DMS53 treated with DMSO at 0.1 percent for 48 hours (cell line): ENCODE results near the gene GTPBP1.
A peak's percentile ranks its signal among the peaks of the same experiment; 100 is the strongest.

ENCODE experiments used
- DNase-seq: peaks from one replicate; lab custom pipeline; 2025; ENCODE audit not compliant: unreplicated experiment; lab: John Stamatoyannopoulos, UW

The GTPBP1 gene

GRCh38 chr22:38700789-38701628 is 4.7 kb upstream of the GTPBP1 start, which contains the start of gene JOSD1:
TSS of gene JOSD1 (minus strand) at chr22:38700943. CDS start at chr22:38699987, 956 bp downstream.
- DNase-seq, result peak; percentile 51

- DNase-seq, result no peak
Observed at GRCh38 chr22:38704654-38705234, 1.0 kb upstream of the GTPBP1 start.

GRCh38 chr22:38706101-38706900 is 557 bp downstream of the GTPBP1 start:
- DNase-seq, result no peak

DNA sequence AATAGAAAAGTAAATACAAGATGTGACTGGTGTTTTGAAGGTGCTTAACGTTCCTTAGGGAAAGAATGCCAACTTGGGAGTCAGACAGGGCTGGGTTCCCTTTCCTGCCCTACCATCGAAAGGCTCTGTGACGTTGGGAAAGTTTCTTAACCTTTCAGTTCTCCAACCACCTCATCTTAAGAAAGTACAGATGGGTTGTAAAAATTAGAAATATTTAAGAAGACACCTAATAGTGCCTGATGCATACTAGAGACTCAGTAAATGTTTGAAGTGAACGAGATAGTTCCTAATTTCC is 1.1 kb downstream of the GTPBP1 start:
- DNase-seq, result no peak

DNA sequence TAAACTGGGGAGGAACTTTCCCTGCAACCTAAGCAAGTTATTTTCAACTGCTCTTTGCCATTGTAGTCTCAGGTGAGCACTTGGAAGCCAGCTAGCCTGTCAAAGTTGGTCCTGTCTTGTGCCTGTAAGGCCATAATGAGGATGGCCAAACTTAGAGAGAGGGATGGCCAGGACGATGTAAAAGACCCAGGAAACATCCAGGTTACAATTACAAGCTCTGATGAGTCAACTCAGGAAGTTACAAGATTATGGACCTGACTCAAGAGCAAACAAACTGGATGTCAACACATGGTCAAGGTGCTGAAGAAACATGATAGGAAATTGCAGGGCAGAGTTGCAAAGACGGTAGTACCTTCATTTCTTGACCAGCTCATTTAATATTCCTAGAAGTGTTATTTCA is 1.6 kb downstream of the GTPBP1 start:
- peak; percentile 34 for DNase-seq

GRCh38 chr22:38707984-38708383 is 2.2 kb downstream of the GTPBP1 start:
- no peak for DNase-seq

DNA sequence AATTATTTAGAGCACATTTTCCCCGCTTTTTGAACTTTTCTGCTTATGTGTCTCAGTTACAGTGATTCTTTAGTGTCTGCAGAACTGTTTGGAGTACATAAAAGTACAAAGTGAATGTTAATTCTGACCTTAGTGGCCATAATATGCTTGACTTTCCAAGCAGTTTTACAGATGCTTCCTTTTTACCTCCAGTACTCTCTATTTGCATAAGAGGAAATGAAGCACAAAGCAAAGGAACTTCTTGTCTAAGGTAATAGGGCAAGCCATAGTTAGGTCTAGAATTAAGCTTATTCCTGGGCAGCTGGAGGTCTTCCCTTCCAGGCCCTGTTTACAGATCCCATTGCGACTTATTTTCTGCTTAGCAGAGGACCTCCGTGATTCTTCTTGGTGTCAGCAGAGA is 3.6 kb downstream of the GTPBP1 start:
- DNase-seq, result no peak

GRCh38 chr22:38710351-38710750 is 4.6 kb downstream of the GTPBP1 start:
- no peak for DNase-seq

DNA sequence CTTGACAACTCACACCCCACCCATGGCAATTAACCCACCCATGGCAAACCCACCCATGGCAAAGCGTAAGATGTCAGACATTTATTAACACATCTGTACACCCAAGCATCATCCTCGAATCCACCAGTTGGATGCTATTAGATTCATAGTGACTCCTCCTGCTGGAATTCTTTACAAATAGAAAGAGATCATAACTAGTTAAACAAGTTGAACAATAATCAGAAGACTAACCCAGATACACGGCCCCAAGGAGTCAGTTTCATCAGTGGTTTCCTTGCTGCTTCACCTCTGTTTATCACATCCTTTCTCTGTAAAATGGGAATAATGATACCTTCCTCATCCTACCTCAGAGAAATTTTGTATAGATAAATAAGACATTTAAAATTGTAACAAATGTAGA is 5.1 kb downstream of the GTPBP1 start:
- DNase-seq, result no peak

DNA sequence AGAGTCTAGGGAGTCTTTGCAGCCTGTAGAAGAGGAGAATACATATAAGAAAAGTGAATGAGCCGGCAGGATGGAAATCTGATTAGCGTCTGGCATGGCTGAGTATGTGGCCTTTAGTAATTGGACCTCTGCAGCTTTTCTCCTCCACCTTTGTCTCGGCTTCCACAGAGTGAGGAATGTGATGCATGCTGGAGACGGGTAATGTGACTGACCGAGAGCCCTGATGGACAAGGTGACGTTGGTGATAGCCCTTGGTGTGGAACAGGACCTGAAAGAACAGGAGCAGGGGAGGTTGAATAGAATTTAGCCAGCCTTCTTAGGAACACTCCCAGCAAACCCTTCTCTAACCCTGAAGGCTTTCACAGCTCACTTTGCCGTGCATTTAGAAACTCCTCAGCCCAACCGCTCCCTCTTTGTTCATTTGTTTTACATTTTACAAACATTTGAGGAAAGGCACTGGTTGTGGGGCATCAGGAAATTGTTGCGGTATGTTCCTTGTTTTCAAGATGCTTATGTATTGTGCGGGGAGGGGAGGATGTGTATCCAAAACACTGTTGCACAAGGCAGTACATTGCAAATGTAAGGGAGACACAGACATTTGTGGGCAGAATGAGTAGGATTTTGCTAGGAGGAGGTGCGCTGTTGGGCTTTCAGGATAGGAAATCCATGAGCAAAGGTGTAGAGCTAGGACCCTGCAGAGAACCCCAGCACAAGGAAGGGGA is 6.9 kb downstream of the GTPBP1 start:
- no peak for DNase-seq

DNA sequence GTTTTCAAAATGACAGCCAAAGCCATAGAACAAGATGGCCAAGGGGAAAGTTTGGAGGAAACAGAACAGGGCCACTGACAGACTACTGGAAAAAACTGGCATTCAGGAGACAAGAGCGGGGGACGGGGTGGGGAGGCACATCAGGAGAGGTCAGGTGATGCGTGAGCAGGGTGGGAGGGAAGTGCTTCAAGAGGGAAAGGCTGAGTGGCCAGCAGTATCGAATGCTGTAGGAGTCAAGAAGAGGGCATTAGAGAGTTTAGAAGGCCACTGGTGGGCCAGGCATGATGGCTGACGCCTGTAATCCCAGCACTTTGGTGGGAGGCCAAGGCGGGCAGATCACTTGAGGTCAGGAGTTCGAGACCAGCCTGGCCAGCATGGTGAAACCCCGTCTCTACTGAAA is 8.2 kb downstream of the GTPBP1 start:
- no peak for DNase-seq

- DNase-seq, result no peak
Observed at GRCh38 chr22:38715176-38715764, 9.5 kb downstream of the GTPBP1 start.

DNA sequence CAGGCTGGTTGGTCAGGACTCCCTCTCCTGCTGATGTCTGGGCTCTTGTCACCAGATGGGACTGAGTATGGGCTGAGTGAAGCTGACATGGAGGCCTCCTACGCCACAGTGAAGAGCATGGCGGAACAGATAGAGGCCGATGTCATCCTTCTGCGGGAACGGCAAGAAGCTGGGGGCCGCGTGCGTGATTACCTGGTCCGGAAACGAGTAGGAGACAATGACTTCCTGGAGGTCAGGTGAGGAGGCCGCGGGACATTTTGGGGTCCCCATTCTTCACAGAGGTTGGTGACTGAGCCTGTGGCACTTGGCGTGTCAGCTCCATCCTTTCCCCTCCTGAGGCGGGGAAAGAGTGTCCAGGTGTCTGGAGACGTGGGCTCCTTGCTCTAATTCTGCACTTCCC is 10.1 kb downstream of the GTPBP1 start:
- DNase-seq, result no peak

- DNase-seq, result no peak
Observed at GRCh38 chr22:38716271-38716670, 10.5 kb downstream of the GTPBP1 start.

- no peak for DNase-seq
Observed at GRCh38 chr22:38716826-38717225, 11.1 kb downstream of the GTPBP1 start.

DNA sequence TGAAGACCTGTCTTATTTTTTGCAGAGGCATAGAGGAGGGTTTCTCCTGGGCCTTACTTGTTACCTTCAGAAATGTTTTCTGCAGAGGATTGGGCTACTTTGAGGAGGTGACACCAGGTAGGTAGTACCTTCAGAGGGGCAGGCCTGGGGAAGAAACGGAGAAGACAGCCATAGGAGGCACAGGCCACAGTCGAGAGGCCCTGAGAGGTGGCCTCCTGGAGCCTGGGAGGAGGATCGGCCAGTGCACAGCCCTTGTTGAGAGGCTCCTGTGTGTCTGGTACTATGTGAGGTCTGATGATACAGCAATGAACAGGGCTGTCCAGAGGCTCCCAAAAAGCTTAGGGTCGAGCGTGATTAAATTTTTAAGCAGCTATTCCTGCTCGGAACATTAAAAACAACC is 11.5 kb downstream of the GTPBP1 start:
- DNase-seq, result no peak

- DNase-seq, result peak; percentile 64
Observed at GRCh38 chr22:38718414-38718813, 12.7 kb downstream of the GTPBP1 start.

- DNase-seq, result no peak
Observed at GRCh38 chr22:38719196-38719595, 13.5 kb downstream of the GTPBP1 start.

DNA sequence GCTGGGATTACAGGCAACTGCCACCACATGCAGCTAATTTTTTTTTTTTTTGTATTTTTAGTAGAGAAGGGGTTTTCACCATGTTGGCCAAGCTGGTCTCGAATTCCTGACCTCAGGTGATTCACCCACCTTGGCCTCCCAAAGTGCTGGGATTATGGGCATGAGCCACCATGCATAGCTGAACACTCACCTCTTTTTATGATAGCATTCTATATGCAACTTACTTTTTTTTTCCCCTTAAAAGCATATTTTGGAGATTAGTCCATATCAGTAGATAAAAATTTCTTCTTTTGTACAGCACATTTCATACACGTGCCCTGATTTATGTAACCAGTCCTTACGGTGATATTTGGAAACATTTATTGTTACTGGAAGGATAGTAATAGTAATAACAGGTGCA is 14.6 kb downstream of the GTPBP1 start:
- no peak for DNase-seq

DNA sequence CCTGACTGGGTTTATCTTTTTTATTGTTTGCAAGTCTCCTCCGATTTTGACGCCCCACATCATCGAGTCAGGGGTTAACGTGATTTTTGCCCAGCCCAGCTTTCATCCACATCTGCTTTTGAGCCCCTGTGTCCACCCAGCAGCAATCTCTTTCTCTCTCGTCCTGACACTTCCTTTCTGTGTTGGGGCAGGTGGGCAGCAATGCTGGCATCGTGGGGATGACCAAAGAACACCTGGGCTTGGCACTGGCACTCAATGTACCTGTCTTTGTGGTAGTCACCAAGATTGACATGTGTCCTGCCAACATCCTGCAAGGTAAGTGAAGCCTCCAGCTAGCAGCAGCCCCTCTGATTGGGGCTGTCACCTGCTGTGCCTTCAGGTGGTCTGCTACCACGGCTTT is 15.8 kb downstream of the GTPBP1 start:
- DNase-seq, result no peak

DNA sequence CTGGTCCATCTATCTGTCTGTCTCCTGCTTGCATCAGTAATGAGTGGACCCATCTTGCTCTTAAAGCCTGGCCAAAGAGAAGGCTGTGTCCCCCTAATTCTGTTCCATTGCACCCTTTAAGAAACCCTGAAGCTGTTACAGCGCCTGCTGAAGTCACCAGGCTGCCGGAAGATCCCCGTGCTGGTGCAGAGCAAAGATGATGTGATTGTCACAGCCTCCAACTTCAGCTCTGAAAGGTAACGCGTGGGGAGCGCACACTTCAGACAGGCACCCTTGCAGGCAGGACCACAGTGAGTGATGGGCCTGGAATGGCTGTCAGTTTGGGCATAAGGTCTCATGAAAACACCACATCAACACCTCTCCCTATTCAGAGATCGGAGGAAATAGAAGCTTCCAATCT is 18.4 kb downstream of the GTPBP1 start:
- no peak for DNase-seq
